HCT116 (cell line): ENCODE data around the gene KDELR1. TPM values are rescaled to one million over a fixed set of nuclear protein-coding genes. Genes with fewer than 3 reads are reported as not detected.

Experiments
- ATAC-seq: fragments of 200-7000 bp; cut with Tn5 transposase; 2 replicates; pipeline ENCODE4 v1.9.1; 2020; ENCODE audit warnings: mild to moderate bottlenecking, moderate library complexity
- BruUV-seq: library from RNA; stranded (reverse); fragments of 400-500 nt; replicated peaks from 2 replicates; lab custom pipeline; 2021; lab: Mats Ljungman, UMichigan
- CTCF ChIA-PET: fragments of 300-600 bp; sonication (Branson Sonifier 250); formaldehyde crosslinking; loops from one replicate; lab custom pipeline; 2021; ENCODE audit warnings: antibody characterized with exemption; lab: Charles Lee
- POLR2A ChIA-PET: fragments of 300-600, 350-600 bp; sonication (Branson Sonifier 250); formaldehyde crosslinking; loops from one replicate; lab custom pipeline; 2021; ENCODE audit warnings: antibody characterized with exemption; lab: Charles Lee
- RAD21 ChIA-PET, 2 experiments: fragments of 300-600 bp; sonication (Branson Sonifier 250); formaldehyde crosslinking; loops; one replicate each; lab custom pipeline; 2023; ENCODE audit warnings: low total read pairs in 2 of 2; ENCODE audit not compliant: uncharacterized antibody in 2 of 2, unreplicated experiment in 2 of 2, low non-redundant PET in 1 of 2; lab: Charles Lee
- DNase-seq: peaks from one replicate; pipeline ENCODE4 v3.0.0-alpha.2; 2010; ENCODE audit warnings: low read depth, low spot score
- H2AFZ ChIP-seq: fragments of 200-600 bp; shearing (Covaris generic), sonication (generic); 2 replicates; pipeline ENCODE4 v1.6.1; 2017; ENCODE audit warnings: low read depth, mixed run types, mixed read lengths, antibody characterized with exemption, low read length; ENCODE audit not compliant: poor library complexity, severe bottlenecking
- H3K27ac ChIP-seq: 2 replicates; pipeline ENCODE4 v1.5.1; 2012; ENCODE audit warnings: low read depth, low read length
- H3K27me3 ChIP-seq: fragments of 200-600 bp; sonication (generic); 2 replicates; pipeline ENCODE4 v1.6.1; 2016; ENCODE audit warnings: mixed run types, low read length, mixed read lengths; ENCODE audit not compliant: insufficient read depth
- H3K36me3 ChIP-seq, 2 experiments: fragments of 200-500 bp in 1 of 2; fragments of 200-600 bp in 1 of 2; sonication (Bioruptor generic) in 1 of 2; sonication (generic) in 1 of 2; 2 replicates each; pipeline versions ENCODE4 v1.5.1 to v1.6.1; 2014 to 2016; ENCODE audit warnings: low read length in 2 of 2, inconsistent platforms in 1 of 2, mixed read lengths in 1 of 2, mixed run types in 1 of 2; ENCODE audit not compliant: insufficient read depth in 2 of 2, control insufficient read depth in 1 of 2
- H3K4me1 ChIP-seq, 2 experiments: fragments of 200-600 bp in 1 of 2; sonication (generic) in 1 of 2; 2 replicates each; pipeline versions ENCODE4 v1.5.1 to v1.6.1; 2012 to 2017; ENCODE audit warnings: low read length in 2 of 2, inconsistent platforms in 1 of 2, mild to moderate bottlenecking in 1 of 2, mixed read lengths in 1 of 2, mixed run types in 1 of 2, moderate library complexity in 1 of 2; ENCODE audit not compliant: insufficient read depth in 2 of 2, control insufficient read depth in 1 of 2
- H3K4me2 ChIP-seq: fragments of 200-600 bp; sonication (generic); 2 replicates; pipeline ENCODE4 v1.6.1; 2017; ENCODE audit warnings: mixed run types, low read length, mixed read lengths
- H3K4me3 ChIP-seq, 2 experiments: fragments of 200-600 bp in 1 of 2; sonication (generic) in 1 of 2; replicated peaks in 1 of 2; 2 replicates each; pipeline ENCODE4 v1.5.1; 2011 to 2016; ENCODE audit warnings: low read length in 2 of 2, control low read depth in 1 of 2, low read depth in 1 of 2, mild to moderate bottlenecking in 1 of 2, mixed read lengths in 1 of 2, mixed run types in 1 of 2
- H3K79me2 ChIP-seq: fragments of 200-600 bp; sonication (generic); 2 replicates; pipeline ENCODE4 v1.6.1; 2017; ENCODE audit warnings: mild to moderate bottlenecking, mixed run types, low read length, moderate library complexity, mixed read lengths; ENCODE audit not compliant: insufficient read depth
- H3K9ac ChIP-seq: fragments of 200-600 bp; sonication (generic); 2 replicates; pipeline ENCODE4 v1.6.1; 2016; ENCODE audit warnings: low read length, mixed read lengths
- H3K9me2 ChIP-seq: fragments of 200-600 bp; sonication (generic), shearing (Covaris generic); 2 replicates; pipeline ENCODE4 v1.6.1; 2017; ENCODE audit warnings: mixed run types, mild to moderate bottlenecking, moderate library complexity; ENCODE audit not compliant: insufficient read depth
- H3K9me3 ChIP-seq, 2 experiments: fragments of 200-500 bp in 1 of 2; fragments of 200-600 bp in 1 of 2; sonication (Bioruptor generic) in 1 of 2; sonication (generic) in 1 of 2; 2 replicates each; pipeline ENCODE4 v1.6.1; 2014 to 2017; ENCODE audit warnings: low read length in 2 of 2, mixed read lengths in 2 of 2, inconsistent platforms in 1 of 2, low read depth in 1 of 2, mild to moderate bottlenecking in 1 of 2, mixed run types in 1 of 2, moderate library complexity in 1 of 2; ENCODE audit not compliant: control insufficient read depth in 1 of 2, insufficient read depth in 1 of 2
- H4K20me1 ChIP-seq: fragments of 200-600 bp; sonication (generic), shearing (Covaris generic); 2 replicates; pipeline ENCODE4 v1.6.1; 2017; ENCODE audit warnings: mixed run types, mild to moderate bottlenecking, moderate library complexity; ENCODE audit not compliant: insufficient read depth
- CEBPB ChIP-seq: IDR thresholded peaks from 2 replicates; pipeline ENCODE4 v1.6.1; 2012; ENCODE audit warnings: low read depth
- EGR1 ChIP-seq: IDR thresholded peaks from 2 replicates; pipeline ENCODE4 v1.6.1; 2012; ENCODE audit warnings: low read depth
- ELF1 ChIP-seq: IDR thresholded peaks from 2 replicates; pipeline ENCODE4 v1.6.1; 2012; ENCODE audit warnings: low read depth, borderline replicate concordance
- FOSL1 ChIP-seq: IDR thresholded peaks from 2 replicates; pipeline ENCODE4 v1.6.1; 2012; ENCODE audit warnings: low read depth
- JUND ChIP-seq: IDR thresholded peaks from 2 replicates; pipeline ENCODE4 v1.6.1; 2012
- POLR2A ChIP-seq: IDR thresholded peaks from 2 replicates; pipeline ENCODE4 v1.7.0; 2011; ENCODE audit warnings: borderline replicate concordance; ENCODE audit not compliant: insufficient read depth, insufficient read length; ENCODE audit errors: extremely low read depth
- POLR2AphosphoS5 ChIP-seq: IDR thresholded peaks from 2 replicates; pipeline ENCODE4 v1.6.1; 2011; ENCODE audit warnings: mild to moderate bottlenecking, low read depth, low read length, moderate library complexity
- RAD21 ChIP-seq: IDR thresholded peaks from 2 replicates; pipeline ENCODE4 v1.6.1; 2012; ENCODE audit warnings: low read depth, mild to moderate bottlenecking
- SP1 ChIP-seq: IDR thresholded peaks from 2 replicates; pipeline ENCODE4 v1.6.1; 2012; ENCODE audit warnings: low read depth
- SRF ChIP-seq: IDR thresholded peaks from 2 replicates; pipeline ENCODE4 v1.6.1; 2012; ENCODE audit warnings: low read depth
- TCF7L2 ChIP-seq: IDR thresholded peaks from 2 replicates; pipeline ENCODE4 v1.7.0; 2011; ENCODE audit warnings: borderline replicate concordance, inconsistent platforms; ENCODE audit not compliant: insufficient read depth, insufficient read length; ENCODE audit errors: extremely low read depth
- YY1 ChIP-seq: IDR thresholded peaks from 2 replicates; pipeline ENCODE4 v1.6.1; 2011; ENCODE audit warnings: low read length, low read depth, moderate library complexity, mild to moderate bottlenecking; ENCODE audit not compliant: insufficient replicate concordance; ENCODE audit errors: extremely low read depth
- intact Hi-C: fragments of 100-400 bp; cut with micrococcal nuclease; formaldehyde crosslinking; loops from 2 replicates; pipeline ENCODE4 v1.10.0; 2022
- total RNA-seq: library from RNA; stranded (reverse); gene quantifications from one replicate; pipeline ENCODE4 v1.2.1, GENCODE V29; 2021; ENCODE audit not compliant: unreplicated experiment
- TF ChIP-seq, protein P1 (sequence below): IDR thresholded peaks from 2 replicates; pipeline ENCODE4 v1.6.1; 2012
- TF ChIP-seq, protein P2 (sequence below): IDR thresholded peaks from 2 replicates; pipeline ENCODE4 v1.6.1; 2011; ENCODE audit warnings: mild to moderate bottlenecking, low read length, moderate library complexity; ENCODE audit not compliant: insufficient replicate concordance; ENCODE audit errors: extremely low read depth
- TF ChIP-seq, protein P3 (sequence below), 3 experiments: fragments of 200-600 bp in 1 of 3; sonication (generic) in 1 of 3; IDR thresholded peaks in 2 of 3; conservative IDR thresholded peaks in 1 of 3; 2 replicates each; pipeline ENCODE4 v1.5.1; 2012 to 2017; ENCODE audit warnings: low read depth in 2 of 3, low read length in 2 of 3, antibody characterized with exemption in 1 of 3, borderline replicate concordance in 1 of 3, control low read depth in 1 of 3, mild to moderate bottlenecking in 1 of 3, mixed read lengths in 1 of 3, mixed run types in 1 of 3, moderate library complexity in 1 of 3; ENCODE audit not compliant: insufficient read depth in 1 of 3

KDELR1 gene
- total RNA-seq, 1 experiment from 2014 or later, result 212 TPM

DNA sequence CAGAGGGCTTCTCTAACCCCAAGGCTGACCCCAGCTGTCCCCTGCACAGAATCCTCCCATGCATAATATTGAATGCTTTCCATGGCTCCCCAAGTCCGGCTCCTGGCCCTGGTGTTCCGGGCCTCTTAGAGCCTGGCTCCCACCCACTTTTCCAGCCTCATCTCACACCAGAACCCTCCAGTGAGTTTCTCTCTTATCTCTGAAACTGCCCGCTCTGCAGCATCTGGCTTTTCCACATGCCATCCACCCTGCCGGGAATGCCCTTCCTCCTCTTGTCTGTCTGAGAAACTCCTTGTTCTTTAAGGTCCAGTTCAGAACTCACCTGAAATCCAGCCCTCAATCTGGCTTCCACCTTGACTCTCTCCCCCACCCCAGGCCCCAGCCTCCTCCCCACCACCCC lies 20.4 kb downstream of the KDELR1 start:
- ATAC-seq (no peak), DNase-seq (no peak)
- no peaks in the 10 kb centered on the region for H3K27me3 ChIP-seq
- ChIA-PET CTCF (interaction anchor here (0.9 to 1.1 kb wide), 2 partner anchors 20 to 21 kb away, joined by 3 to 4 read pairs; partner anchors contain the start of gene KDELR1), POLR2A (no interaction called here), RAD21 (no interaction called here)
- no TSS peak for BruUV-seq
- no peak overlapping the region for H3K9ac ChIP-seq
- H3K4me1 ChIP-seq, result peaks cover 14 to 18% of the 10 kb centered on the region in 2 experiments; a peak in 3 of 4 replicates
- H3K9me2 ChIP-seq, result no peaks in the 10 kb centered on the region
- no peak overlapping the region for H2AFZ ChIP-seq
- no peak overlapping the region for H3K4me3 ChIP-seq
- H3K4me2 ChIP-seq, result no peak overlapping the region
- H3K9me3 ChIP-seq, result no peaks in the 10 kb centered on the region
- H3K36me3 ChIP-seq, result no peaks in the 10 kb centered on the region
- no peak overlapping the region for H3K27ac ChIP-seq
- TF ChIP-seq, protein P1, sequence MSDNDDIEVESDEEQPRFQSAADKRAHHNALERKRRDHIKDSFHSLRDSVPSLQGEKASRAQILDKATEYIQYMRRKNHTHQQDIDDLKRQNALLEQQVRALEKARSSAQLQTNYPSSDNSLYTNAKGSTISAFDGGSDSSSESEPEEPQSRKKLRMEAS, result no peak
- TF ChIP-seq SP1 (no peak), FOSL1 (no peak), POLR2A (no peak), SRF (no peak), EGR1 (no peak), YY1 (no peak), POLR2AphosphoS5 (no peak), TCF7L2 (no peak), CEBPB (no peak)
- no peaks in the 10 kb centered on the region for H3K79me2 ChIP-seq
- no peaks in the 10 kb centered on the region for H4K20me1 ChIP-seq
- intact Hi-C loops, result no loop called here

DNA sequence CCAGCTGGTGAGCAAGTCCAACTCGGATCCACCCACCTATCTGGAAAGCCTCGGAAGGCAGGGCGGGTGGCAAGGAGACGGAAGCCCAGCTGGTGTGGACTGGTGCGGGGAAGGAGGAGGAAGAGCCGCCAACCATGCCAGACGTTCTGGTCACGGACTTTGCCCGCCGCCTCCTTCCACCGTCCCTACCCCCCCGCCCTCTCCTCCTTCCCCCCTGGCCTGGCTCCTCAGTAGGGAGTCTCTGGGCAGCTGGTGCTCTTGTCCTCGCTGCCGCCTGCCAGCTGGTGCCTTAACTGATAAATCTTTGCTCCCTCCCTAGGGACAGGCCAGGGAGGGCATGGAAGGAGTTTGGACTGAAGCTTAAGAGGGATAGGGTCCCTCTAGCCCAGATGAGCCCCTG lies 22.4 kb downstream of the KDELR1 start:
- ATAC-seq (no peak), DNase-seq (no peak)
- BruUV-seq, result no TSS peak
- H3K4me1 ChIP-seq, result peaks cover 19 to 27% of the 10 kb centered on the region in 2 experiments
- H3K9me2 ChIP-seq, result no peaks in the 10 kb centered on the region
- H2AFZ ChIP-seq, result no peak overlapping the region
- H4K20me1 ChIP-seq, result no peaks in the 10 kb centered on the region
- no peak overlapping the region for H3K4me2 ChIP-seq
- ChIA-PET POLR2A (no interaction called here), RAD21 (interaction anchor here in 1 of 2 experiments (0.6 kb wide), 1 partner anchor 240 kb away, joined by 3 read pairs; no protein-coding TSS in a partner anchor), CTCF (no interaction called here)
- H3K79me2 ChIP-seq, result no peaks in the 10 kb centered on the region
- no peak overlapping the region for H3K9ac ChIP-seq
- H3K4me3 ChIP-seq, result no peak overlapping the region
- H3K36me3 ChIP-seq, result no peaks in the 10 kb centered on the region
- no peaks in the 10 kb centered on the region for H3K27me3 ChIP-seq
- H3K27ac ChIP-seq, result no peak overlapping the region
- TF ChIP-seq EGR1, result no peak
- no peak for TF ChIP-seq YY1
- TF ChIP-seq, protein P2, sequence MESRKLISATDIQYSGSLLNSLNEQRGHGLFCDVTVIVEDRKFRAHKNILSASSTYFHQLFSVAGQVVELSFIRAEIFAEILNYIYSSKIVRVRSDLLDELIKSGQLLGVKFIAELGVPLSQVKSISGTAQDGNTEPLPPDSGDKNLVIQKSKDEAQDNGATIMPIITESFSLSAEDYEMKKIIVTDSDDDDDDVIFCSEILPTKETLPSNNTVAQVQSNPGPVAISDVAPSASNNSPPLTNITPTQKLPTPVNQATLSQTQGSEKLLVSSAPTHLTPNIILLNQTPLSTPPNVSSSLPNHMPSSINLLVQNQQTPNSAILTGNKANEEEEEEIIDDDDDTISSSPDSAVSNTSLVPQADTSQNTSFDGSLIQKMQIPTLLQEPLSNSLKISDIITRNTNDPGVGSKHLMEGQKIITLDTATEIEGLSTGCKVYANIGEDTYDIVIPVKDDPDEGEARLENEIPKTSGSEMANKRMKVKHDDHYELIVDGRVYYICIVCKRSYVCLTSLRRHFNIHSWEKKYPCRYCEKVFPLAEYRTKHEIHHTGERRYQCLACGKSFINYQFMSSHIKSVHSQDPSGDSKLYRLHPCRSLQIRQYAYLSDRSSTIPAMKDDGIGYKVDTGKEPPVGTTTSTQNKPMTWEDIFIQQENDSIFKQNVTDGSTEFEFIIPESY, result no peak
- TF ChIP-seq SRF, result no peak
- TF ChIP-seq ELF1, result no peak
- TF ChIP-seq SP1, result no peak
- TF ChIP-seq JUND, result no peak
- TF ChIP-seq TCF7L2, result no peak
- TF ChIP-seq FOSL1, result no peak
- no peak for TF ChIP-seq RAD21
- TF ChIP-seq, protein P3, sequence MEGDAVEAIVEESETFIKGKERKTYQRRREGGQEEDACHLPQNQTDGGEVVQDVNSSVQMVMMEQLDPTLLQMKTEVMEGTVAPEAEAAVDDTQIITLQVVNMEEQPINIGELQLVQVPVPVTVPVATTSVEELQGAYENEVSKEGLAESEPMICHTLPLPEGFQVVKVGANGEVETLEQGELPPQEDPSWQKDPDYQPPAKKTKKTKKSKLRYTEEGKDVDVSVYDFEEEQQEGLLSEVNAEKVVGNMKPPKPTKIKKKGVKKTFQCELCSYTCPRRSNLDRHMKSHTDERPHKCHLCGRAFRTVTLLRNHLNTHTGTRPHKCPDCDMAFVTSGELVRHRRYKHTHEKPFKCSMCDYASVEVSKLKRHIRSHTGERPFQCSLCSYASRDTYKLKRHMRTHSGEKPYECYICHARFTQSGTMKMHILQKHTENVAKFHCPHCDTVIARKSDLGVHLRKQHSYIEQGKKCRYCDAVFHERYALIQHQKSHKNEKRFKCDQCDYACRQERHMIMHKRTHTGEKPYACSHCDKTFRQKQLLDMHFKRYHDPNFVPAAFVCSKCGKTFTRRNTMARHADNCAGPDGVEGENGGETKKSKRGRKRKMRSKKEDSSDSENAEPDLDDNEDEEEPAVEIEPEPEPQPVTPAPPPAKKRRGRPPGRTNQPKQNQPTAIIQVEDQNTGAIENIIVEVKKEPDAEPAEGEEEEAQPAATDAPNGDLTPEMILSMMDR (IDR thresholded peaks at IDR 0.05 in 2 of 3, conservative IDR thresholded peaks at IDR 0.05 in 1 of 3; ENCODE audit: borderline replicate concordance in 1 of 3, insufficient read depth in 1 of 3, low read depth in 2 of 3, low read length in 2 of 3), result no peak
- TF ChIP-seq, protein P1, result no peak
- no peak for TF ChIP-seq POLR2AphosphoS5
- H3K9me3 ChIP-seq, result no peaks in the 10 kb centered on the region
- intact Hi-C loops, result no loop called here
